ENCODE measurements around the gene PEAK1. TPM values are rescaled to one million over a fixed set of nuclear protein-coding genes. Genes with fewer than 3 reads are reported as not detected.

The PEAK1 gene
- total and polyA plus RNA-seq, 10 of the 15 experiments (the other 5 are each of a cell fraction or from before 2014, with no cell fraction given): 0.62 to 24.2 (median 11.2) TPM

DNA sequence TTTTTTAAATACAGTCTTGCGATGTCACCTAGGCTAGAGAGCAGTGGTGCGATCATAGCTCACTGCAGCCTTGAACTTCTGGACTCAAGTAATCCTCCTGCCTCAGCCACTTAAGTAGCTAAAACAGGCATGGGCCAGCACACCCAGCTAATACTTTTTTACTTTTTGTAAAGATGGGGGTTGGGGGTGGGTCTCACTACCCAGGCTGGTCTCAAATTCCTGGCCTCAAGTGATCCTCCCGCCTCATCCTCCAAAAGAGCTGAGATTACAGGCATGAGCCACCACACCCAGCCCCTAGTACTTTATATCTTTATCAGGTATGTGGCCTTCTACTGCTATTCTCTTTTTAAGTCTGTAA lies 8.3 kb downstream of the PEAK1 start (continued):
- TF ChIP-seq CHD1 (IDR thresholded peaks at IDR 0.05; ENCODE audit: low read depth, low read length) (no peak), YBX1 (IDR thresholded peaks at IDR 0.05) (no peak), RCOR1 (conservative IDR thresholded peaks at IDR 0.05; ENCODE audit: low read depth, low read length) (no peak), IKZF1 (conservative IDR thresholded peaks at IDR 0.05) (no peak), CBX3 (IDR thresholded peaks at IDR 0.05; ENCODE audit: borderline replicate concordance, low read depth) (no peak), MTA3 (IDR thresholded peaks at IDR 0.05; ENCODE audit: borderline replicate concordance, low read length) (no peak), NFXL1 (IDR thresholded peaks at IDR 0.05; ENCODE audit: borderline replicate concordance) (no peak), FOS (IDR thresholded peaks at IDR 0.05; ENCODE audit: borderline replicate concordance, extremely low read depth, insufficient read length) (no peak), FOXK2 (IDR thresholded peaks at IDR 0.05) (no peak), SMARCA5 (IDR thresholded peaks at IDR 0.05) (peak; percentile 91), TCF3 (IDR thresholded peaks at IDR 0.05; ENCODE audit: borderline replicate concordance, insufficient read depth, low read depth, low read length) (no peak), FOXM1 (IDR thresholded peaks at IDR 0.05; ENCODE audit: low read depth, low read length) (no peak), ZNF274 (IDR thresholded peaks at IDR 0.05; ENCODE audit: insufficient read depth, insufficient read length) (no peak), TBL1XR1 (IDR thresholded peaks at IDR 0.05; ENCODE audit: low read depth, low read length) (no peak), HDGF (IDR thresholded peaks at IDR 0.05) (no peak), ZNF622 (IDR thresholded peaks at IDR 0.05) (no peak), CBFB (IDR thresholded peaks at IDR 0.05; ENCODE audit: low read depth) (no peak), ZSCAN29 (IDR thresholded peaks at IDR 0.05) (no peak)
- TF ChIP-seq, protein P1, sequence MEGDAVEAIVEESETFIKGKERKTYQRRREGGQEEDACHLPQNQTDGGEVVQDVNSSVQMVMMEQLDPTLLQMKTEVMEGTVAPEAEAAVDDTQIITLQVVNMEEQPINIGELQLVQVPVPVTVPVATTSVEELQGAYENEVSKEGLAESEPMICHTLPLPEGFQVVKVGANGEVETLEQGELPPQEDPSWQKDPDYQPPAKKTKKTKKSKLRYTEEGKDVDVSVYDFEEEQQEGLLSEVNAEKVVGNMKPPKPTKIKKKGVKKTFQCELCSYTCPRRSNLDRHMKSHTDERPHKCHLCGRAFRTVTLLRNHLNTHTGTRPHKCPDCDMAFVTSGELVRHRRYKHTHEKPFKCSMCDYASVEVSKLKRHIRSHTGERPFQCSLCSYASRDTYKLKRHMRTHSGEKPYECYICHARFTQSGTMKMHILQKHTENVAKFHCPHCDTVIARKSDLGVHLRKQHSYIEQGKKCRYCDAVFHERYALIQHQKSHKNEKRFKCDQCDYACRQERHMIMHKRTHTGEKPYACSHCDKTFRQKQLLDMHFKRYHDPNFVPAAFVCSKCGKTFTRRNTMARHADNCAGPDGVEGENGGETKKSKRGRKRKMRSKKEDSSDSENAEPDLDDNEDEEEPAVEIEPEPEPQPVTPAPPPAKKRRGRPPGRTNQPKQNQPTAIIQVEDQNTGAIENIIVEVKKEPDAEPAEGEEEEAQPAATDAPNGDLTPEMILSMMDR (IDR thresholded peaks at IDR 0.05 in 2 of 3, conservative IDR thresholded peaks at IDR 0.05 in 1 of 3; ENCODE audit: control insufficient read depth in 2 of 3, extremely low read depth in 1 of 3, insufficient read depth in 1 of 3, low read depth in 3 of 3, low read length in 3 of 3): no peak
- TF ChIP-seq, protein P2, sequence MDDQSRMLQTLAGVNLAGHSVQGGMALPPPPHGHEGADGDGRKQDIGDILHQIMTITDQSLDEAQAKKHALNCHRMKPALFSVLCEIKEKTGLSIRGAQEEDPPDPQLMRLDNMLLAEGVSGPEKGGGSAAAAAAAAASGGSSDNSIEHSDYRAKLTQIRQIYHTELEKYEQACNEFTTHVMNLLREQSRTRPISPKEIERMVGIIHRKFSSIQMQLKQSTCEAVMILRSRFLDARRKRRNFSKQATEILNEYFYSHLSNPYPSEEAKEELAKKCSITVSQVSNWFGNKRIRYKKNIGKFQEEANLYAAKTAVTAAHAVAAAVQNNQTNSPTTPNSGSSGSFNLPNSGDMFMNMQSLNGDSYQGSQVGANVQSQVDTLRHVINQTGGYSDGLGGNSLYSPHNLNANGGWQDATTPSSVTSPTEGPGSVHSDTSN (IDR thresholded peaks at IDR 0.05; ENCODE audit: insufficient replicate concordance, low read depth, low read length): no peak
- TF ChIP-seq, protein P3, sequence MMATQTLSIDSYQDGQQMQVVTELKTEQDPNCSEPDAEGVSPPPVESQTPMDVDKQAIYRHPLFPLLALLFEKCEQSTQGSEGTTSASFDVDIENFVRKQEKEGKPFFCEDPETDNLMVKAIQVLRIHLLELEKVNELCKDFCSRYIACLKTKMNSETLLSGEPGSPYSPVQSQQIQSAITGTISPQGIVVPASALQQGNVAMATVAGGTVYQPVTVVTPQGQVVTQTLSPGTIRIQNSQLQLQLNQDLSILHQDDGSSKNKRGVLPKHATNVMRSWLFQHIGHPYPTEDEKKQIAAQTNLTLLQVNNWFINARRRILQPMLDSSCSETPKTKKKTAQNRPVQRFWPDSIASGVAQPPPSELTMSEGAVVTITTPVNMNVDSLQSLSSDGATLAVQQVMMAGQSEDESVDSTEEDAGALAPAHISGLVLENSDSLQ (IDR thresholded peaks at IDR 0.05): no peak
- TF ChIP-seq, protein P4, sequence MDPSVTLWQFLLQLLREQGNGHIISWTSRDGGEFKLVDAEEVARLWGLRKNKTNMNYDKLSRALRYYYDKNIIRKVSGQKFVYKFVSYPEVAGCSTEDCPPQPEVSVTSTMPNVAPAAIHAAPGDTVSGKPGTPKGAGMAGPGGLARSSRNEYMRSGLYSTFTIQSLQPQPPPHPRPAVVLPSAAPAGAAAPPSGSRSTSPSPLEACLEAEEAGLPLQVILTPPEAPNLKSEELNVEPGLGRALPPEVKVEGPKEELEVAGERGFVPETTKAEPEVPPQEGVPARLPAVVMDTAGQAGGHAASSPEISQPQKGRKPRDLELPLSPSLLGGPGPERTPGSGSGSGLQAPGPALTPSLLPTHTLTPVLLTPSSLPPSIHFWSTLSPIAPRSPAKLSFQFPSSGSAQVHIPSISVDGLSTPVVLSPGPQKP (IDR thresholded peaks at IDR 0.05; ENCODE audit: low read depth, low read length): no peak
- TF ChIP-seq, protein P5, sequence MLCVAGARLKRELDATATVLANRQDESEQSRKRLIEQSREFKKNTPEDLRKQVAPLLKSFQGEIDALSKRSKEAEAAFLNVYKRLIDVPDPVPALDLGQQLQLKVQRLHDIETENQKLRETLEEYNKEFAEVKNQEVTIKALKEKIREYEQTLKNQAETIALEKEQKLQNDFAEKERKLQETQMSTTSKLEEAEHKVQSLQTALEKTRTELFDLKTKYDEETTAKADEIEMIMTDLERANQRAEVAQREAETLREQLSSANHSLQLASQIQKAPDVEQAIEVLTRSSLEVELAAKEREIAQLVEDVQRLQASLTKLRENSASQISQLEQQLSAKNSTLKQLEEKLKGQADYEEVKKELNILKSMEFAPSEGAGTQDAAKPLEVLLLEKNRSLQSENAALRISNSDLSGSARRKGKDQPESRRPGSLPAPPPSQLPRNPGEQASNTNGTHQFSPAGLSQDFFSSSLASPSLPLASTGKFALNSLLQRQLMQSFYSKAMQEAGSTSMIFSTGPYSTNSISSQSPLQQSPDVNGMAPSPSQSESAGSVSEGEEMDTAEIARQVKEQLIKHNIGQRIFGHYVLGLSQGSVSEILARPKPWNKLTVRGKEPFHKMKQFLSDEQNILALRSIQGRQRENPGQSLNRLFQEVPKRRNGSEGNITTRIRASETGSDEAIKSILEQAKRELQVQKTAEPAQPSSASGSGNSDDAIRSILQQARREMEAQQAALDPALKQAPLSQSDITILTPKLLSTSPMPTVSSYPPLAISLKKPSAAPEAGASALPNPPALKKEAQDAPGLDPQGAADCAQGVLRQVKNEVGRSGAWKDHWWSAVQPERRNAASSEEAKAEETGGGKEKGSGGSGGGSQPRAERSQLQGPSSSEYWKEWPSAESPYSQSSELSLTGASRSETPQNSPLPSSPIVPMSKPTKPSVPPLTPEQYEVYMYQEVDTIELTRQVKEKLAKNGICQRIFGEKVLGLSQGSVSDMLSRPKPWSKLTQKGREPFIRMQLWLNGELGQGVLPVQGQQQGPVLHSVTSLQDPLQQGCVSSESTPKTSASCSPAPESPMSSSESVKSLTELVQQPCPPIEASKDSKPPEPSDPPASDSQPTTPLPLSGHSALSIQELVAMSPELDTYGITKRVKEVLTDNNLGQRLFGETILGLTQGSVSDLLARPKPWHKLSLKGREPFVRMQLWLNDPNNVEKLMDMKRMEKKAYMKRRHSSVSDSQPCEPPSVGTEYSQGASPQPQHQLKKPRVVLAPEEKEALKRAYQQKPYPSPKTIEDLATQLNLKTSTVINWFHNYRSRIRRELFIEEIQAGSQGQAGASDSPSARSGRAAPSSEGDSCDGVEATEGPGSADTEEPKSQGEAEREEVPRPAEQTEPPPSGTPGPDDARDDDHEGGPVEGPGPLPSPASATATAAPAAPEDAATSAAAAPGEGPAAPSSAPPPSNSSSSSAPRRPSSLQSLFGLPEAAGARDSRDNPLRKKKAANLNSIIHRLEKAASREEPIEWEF (IDR thresholded peaks at IDR 0.05; ENCODE audit: insufficient replicate concordance, low read depth, low read length): no peak

Data from GM12878 (cell line).